ENCODE results near the gene CSRP1. TPM values are rescaled to one million over a fixed set of nuclear protein-coding genes. Genes with fewer than 3 reads are reported as not detected.

CSRP1 gene
- total RNA-seq, 1 donor from 2014 or later, result 823 TPM

DNA sequence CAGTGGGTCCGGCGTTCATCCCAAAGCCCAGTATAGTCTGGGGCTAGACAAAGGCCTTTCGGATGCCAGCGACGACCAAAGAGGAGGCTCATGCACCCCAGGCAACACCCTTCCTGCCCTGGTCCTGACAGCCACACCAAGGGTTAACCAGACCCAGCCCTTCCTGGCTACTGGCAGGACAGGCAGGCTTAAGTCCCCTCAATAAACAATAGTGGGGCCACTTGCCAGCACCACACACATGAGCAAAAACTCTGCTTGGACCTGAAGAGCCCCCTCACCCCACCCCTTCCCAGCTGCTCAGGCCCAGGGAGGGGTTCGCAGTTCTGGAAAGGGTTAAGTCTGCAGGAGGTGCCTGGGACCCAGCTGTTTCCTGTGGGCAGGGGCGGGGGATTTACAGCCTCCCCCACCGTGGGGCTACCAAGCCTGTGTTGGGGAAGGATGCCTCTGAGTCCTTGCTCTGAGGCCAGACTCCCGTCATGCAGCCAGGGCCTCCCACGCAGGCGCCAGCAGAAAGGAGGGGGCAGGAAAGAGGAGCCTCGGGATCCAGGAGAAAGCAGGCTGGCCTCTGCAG, 56.1 kb downstream of the CSRP1 start:
- Histone ChIP-seq H3K36me3 (ENCODE audit: control insufficient read depth, insufficient read depth, low read length) (no peaks in the 10 kb centered on the region), H3K4me3 (ENCODE audit: low read depth, low read length) (no peak overlapping the region), H3K27me3 (ENCODE audit: control insufficient read depth, insufficient read depth, low read length) (no peaks in the 10 kb centered on the region)
- no peak for DNase-seq (ENCODE audit: low read depth)
- TF ChIP-seq CTCF (IDR thresholded peaks at IDR 0.05; ENCODE audit: insufficient read depth, low read length, poor library complexity, severe bottlenecking), result no peak

GRCh38 chr1:201448990-201449389, 57.9 kb downstream of the CSRP1 start:
- H3K4me3 ChIP-seq (ENCODE audit: low read depth, low read length), result no peak overlapping the region
- H3K27me3 ChIP-seq (ENCODE audit: control insufficient read depth, insufficient read depth, low read length), result no peaks in the 10 kb centered on the region
- DNase-seq (ENCODE audit: low read depth), result no peak
- H3K36me3 ChIP-seq (ENCODE audit: control insufficient read depth, insufficient read depth, low read length), result no peaks in the 10 kb centered on the region
- TF ChIP-seq CTCF (IDR thresholded peaks at IDR 0.05; ENCODE audit: insufficient read depth, low read length, poor library complexity, severe bottlenecking), result no peak

GRCh38 chr1:201447903-201448871, 58.7 kb downstream of the CSRP1 start:
- Histone ChIP-seq H3K4me3 (ENCODE audit: low read depth, low read length) (no peak overlapping the region), H3K27me3 (ENCODE audit: control insufficient read depth, insufficient read depth, low read length) (no peaks in the 10 kb centered on the region), H3K36me3 (ENCODE audit: control insufficient read depth, insufficient read depth, low read length) (no peaks in the 10 kb centered on the region)
- peak; percentile 94 for TF ChIP-seq CTCF (IDR thresholded peaks at IDR 0.05; ENCODE audit: insufficient read depth, low read length, poor library complexity, severe bottlenecking)
- DNase-seq (ENCODE audit: low read depth), result no peak

DNA sequence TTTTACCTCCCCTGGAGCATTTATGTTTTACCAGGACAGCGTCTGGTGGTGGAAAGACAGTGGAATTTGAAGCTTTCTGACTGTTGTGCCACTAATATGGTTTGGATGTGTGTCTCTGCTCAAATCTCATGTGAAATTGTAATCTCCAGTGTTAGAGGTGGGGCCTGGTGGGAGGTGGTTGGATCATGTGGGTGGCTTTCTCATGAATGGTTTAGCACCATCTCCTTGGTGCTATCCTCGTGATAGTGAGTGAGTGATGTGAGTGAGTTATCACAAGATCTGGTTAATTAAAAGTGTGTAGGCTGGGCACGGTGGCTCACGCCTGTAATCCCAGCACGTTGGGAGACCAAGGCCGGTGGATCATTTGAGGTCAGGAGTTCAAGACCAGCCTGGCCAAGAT, 61.6 kb downstream of the CSRP1 start:
- no peak for TF ChIP-seq CTCF (IDR thresholded peaks at IDR 0.05; ENCODE audit: insufficient read depth, low read length, poor library complexity, severe bottlenecking)
- no peaks in the 10 kb centered on the region for H3K36me3 ChIP-seq (ENCODE audit: control insufficient read depth, insufficient read depth, low read length)
- no peak overlapping the region for H3K4me3 ChIP-seq (ENCODE audit: low read depth, low read length)
- no peak for DNase-seq (ENCODE audit: low read depth)
- no peaks in the 10 kb centered on the region for H3K27me3 ChIP-seq (ENCODE audit: control insufficient read depth, insufficient read depth, low read length)

DNA sequence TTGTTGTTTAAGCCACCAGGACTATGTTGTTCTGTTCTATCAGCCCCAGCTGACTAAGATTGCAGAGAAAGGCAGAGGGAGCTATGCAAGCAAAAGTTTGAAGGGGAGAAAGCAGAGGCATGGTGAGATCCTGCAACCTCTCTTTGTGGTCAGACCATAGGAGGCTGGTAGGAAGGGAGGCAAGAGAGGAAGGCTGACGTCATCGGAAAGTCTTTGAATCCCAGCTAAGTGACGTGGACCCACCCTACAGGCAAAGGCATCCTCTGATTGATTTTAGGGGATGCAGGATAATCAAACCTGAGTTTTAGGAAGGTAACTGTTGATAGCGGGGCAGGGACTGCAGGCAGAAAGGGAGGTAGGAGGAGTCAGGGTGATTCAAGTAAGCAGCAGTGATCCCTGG, 62.1 kb downstream of the CSRP1 start:
- Histone ChIP-seq H3K36me3 (ENCODE audit: control insufficient read depth, insufficient read depth, low read length) (no peaks in the 10 kb centered on the region), H3K4me3 (ENCODE audit: low read depth, low read length) (no peak overlapping the region), H3K27me3 (ENCODE audit: control insufficient read depth, insufficient read depth, low read length) (no peaks in the 10 kb centered on the region)
- DNase-seq (ENCODE audit: low read depth), result no peak
- TF ChIP-seq CTCF (IDR thresholded peaks at IDR 0.05; ENCODE audit: insufficient read depth, low read length, poor library complexity, severe bottlenecking), result no peak
